Motor neuron (in vitro differentiated cells): Measurements from ENCODE around the gene FCHO2. TPM values are rescaled to one million over a fixed set of nuclear protein-coding genes. Genes with fewer than 3 reads are reported as not detected.
"Not testable (repeated sequence)": the region's sequence is repeated elsewhere in the genome, so short reads cannot be mapped to it uniquely, and the experiment has no call there.

Experiments
- ATAC-seq, 8 experiments: fragments of 200-7000 bp; cut with Tn5 transposase; replicated peaks in 6 of 8; 2 replicates each; pipeline ENCODE4 v1.8.0; 2021; ENCODE audit warnings: mild to moderate bottlenecking in 8 of 8, moderate library complexity in 8 of 8
- H3K27ac ChIP-seq, 2 donors: fragments of 250-450 bp; sonication (Bioruptor Pico); 2 replicates each; pipeline ENCODE4 v1.9.0; 2021; ENCODE audit warnings: antibody characterized with exemption in 2 of 2, mild to moderate bottlenecking in 2 of 2, moderate library complexity in 1 of 2
- H3K4me1 ChIP-seq, 2 donors: fragments of 250-450 bp; sonication (Bioruptor Pico); replicated peaks in 1 of 2; 2 replicates each; pipeline ENCODE4 v1.6.1; 2021; ENCODE audit warnings: antibody characterized with exemption in 2 of 2, mild to moderate bottlenecking in 2 of 2, moderate library complexity in 1 of 2
- H3K4me3 ChIP-seq, 5 donors: fragments of 250-450 bp; sonication (Bioruptor Pico); 2 replicates each; pipeline ENCODE4 v1.9.0; 2021; ENCODE audit warnings: antibody characterized with exemption in 5 of 5, mild to moderate bottlenecking in 5 of 5, moderate library complexity in 4 of 5
- WGBS, 10 experiments: fragments of 450-650 bp; shearing (Covaris generic); methylation state at CpG; one replicate each; pipeline ENCODE4 v1.0.0; 2022; 5-methylcytosine and 5-hydroxymethylcytosine counted together
- in situ Hi-C, 9 experiments: fragments of 400-800 bp; cut with MboI; loops; one replicate each; pipeline ENCODE4 v1.15.0; 2021; ENCODE audit warnings: low sequenced_read_pairs in 9 of 9, low pct_unique_long_range_greater_than_20kb in 2 of 9; ENCODE audit not compliant: unreplicated experiment in 9 of 9
- total RNA-seq, 8 experiments: library from RNA; unstranded; fragments of 300-600 nt; gene quantifications; 2 replicates each; pipeline versions ENCODE4 v1.2.3 to v1.2.4, GENCODE V29; 2022

The FCHO2 gene
- total RNA-seq, 8 experiments from 2014 or later, result 6.6 to 14.5 (median 9.6) TPM

- Histone ChIP-seq H3K27ac (no peak overlapping the region), H3K4me1 (no peaks in the 10 kb centered on the region), H3K4me3 (no peak overlapping the region)
- in situ Hi-C loops, result no loop called here
- WGBS, 10 experiments, result 37 to 94% (median 81%) methylated on average over 1 to 4 of the region's 4 CpGs; no CpG with 5 or more reads in 4 of the 10 experiments
- ATAC-seq, result peak in 2 of 8 experiments; percentile 37 to 57
These were observed 66.8 kb downstream of the FCHO2 start for GRCh38 chr5:73022471-73023169.

- ATAC-seq, in situ Hi-C loops, H3K4me3 ChIP-seq, H3K27ac ChIP-seq, H3K4me1 ChIP-seq: not testable (repeated sequence)
- 30 to 100% (median 93%) methylated on average over 2 to 8 of the region's 9 CpGs; no CpG with 5 or more reads in 1 of the 10 experiments for WGBS, 10 experiments
These were observed 69.2 kb downstream of the FCHO2 start for GRCh38 chr5:73024946-73025544.

GRCh38 chr5:73027361-73027760 is 71.5 kb downstream of the FCHO2 start:
- H3K4me3 ChIP-seq, result no peak overlapping the region
- in situ Hi-C loops, result no loop called here
- ATAC-seq, result no peak
- WGBS, 10 experiments, result 50 to 92% (median 82%) methylated on average over 1 to 2 of the region's 2 CpGs
- H3K27ac ChIP-seq, result no peak overlapping the region
- H3K4me1 ChIP-seq, result peaks cover 6 to 9% of the 10 kb centered on the region in 2 donors

- no peak for ATAC-seq
- no peak overlapping the region for H3K4me3 ChIP-seq
- in situ Hi-C loops, result no loop called here
- H3K4me1 ChIP-seq, result peaks cover 6 to 10% of the 10 kb centered on the region in 2 donors
- 67 to 96% (median 92%) methylated on average over 1 to 4 of the region's 4 CpGs for WGBS, 10 experiments
- no peak overlapping the region for H3K27ac ChIP-seq
These were observed 72.0 kb downstream of the FCHO2 start for GRCh38 chr5:73027816-73028215.

GRCh38 chr5:73028991-73029595 is 73.3 kb downstream of the FCHO2 start:
- no peak for ATAC-seq
- 80 to 100% (median 95%) methylated on average over 1 of the region's 1 CpG; no CpG with 5 or more reads in 2 of the 10 experiments for WGBS, 10 experiments

GRCh38 chr5:73030531-73030930 is 74.7 kb downstream of the FCHO2 start:
- peak in 2 of 8 experiments; percentile 12 to 38 for ATAC-seq
- in situ Hi-C loops, result no loop called here
- 50 to 100% (median 80%) methylated on average over 1 of the region's 1 CpG; no CpG with 5 or more reads in 5 of the 10 experiments for WGBS, 10 experiments
- Histone ChIP-seq H3K4me1 (peaks cover 6 to 17% of the 10 kb centered on the region in 2 donors), H3K27ac (no peak overlapping the region), H3K4me3 (no peak overlapping the region)

More at GRCh38 chr5:73028991-73029595, 73.3 kb downstream of the FCHO2 start:
- Histone ChIP-seq H3K4me1 (peaks cover 6 to 17% of the 10 kb centered on the region in 2 donors), H3K4me3 (no peak overlapping the region), H3K27ac (no peak overlapping the region)
- in situ Hi-C loops, result no loop called here

GRCh38 chr5:73030995-73031394 is 75.2 kb downstream of the FCHO2 start:
- no peak overlapping the region for H3K4me3 ChIP-seq
- in situ Hi-C loops, result no loop called here
- H3K4me1 ChIP-seq, result peaks cover 6 to 17% of the 10 kb centered on the region in 2 donors
- peak; percentile 50 to 100 (median 78) for ATAC-seq
- no peak overlapping the region for H3K27ac ChIP-seq

GRCh38 chr5:73031839-73032238 is 76.0 kb downstream of the FCHO2 start:
- WGBS, 10 experiments, result 0 to 100% (median 71%) methylated on average over 1 to 2 of the region's 2 CpGs; no CpG with 5 or more reads in 1 of the 10 experiments
- in situ Hi-C loops, result no loop called here
- Histone ChIP-seq H3K27ac (no peak overlapping the region), H3K4me1 (peaks cover 6 to 17% of the 10 kb centered on the region in 2 donors), H3K4me3 (no peak overlapping the region)
- peak in 3 of 8 experiments; percentile 11 to 53 (median 33) for ATAC-seq

GRCh38 chr5:73032635-73033034 is 76.8 kb downstream of the FCHO2 start:
- no peak overlapping the region for H3K27ac ChIP-seq
- 80 to 100% (median 91%) methylated on average over 1 to 2 of the region's 2 CpGs; no CpG with 5 or more reads in 1 of the 10 experiments for WGBS, 10 experiments
- in situ Hi-C loops, result no loop called here

GRCh38 chr5:73037545-73037944 is 81.7 kb downstream of the FCHO2 start:
- 90 to 100% (median 100%) methylated on average over 1 to 5 of the region's 5 CpGs; no CpG with 5 or more reads in 2 of the 10 experiments for WGBS, 10 experiments
- in situ Hi-C loops, result no loop called here
- Histone ChIP-seq H3K4me1 (peaks cover 0 to 8% of the 10 kb centered on the region in 2 donors), H3K27ac (no peak overlapping the region), H3K4me3 (no peak overlapping the region)
- ATAC-seq, result no peak

More at GRCh38 chr5:73032635-73033034, 76.8 kb downstream of the FCHO2 start:
- no peak overlapping the region for H3K4me3 ChIP-seq
- ATAC-seq, result no peak
- H3K4me1 ChIP-seq, result peaks cover 6 to 17% of the 10 kb centered on the region in 2 donors

GRCh38 chr5:73039082-73039481 is 83.2 kb downstream of the FCHO2 start:
- Histone ChIP-seq H3K4me1 (no peaks in the 10 kb centered on the region), H3K4me3 (no peak overlapping the region), H3K27ac (no peak overlapping the region)
- in situ Hi-C loops, result no loop called here
- ATAC-seq, result no peak

GRCh38 chr5:73042993-73043392 is 87.2 kb downstream of the FCHO2 start:
- H3K4me1 ChIP-seq, result no peaks in the 10 kb centered on the region
- no peak overlapping the region for H3K27ac ChIP-seq
- in situ Hi-C loops, result no loop called here
- ATAC-seq, result no peak
- no peak overlapping the region for H3K4me3 ChIP-seq

GRCh38 chr5:73044546-73044945 is 88.7 kb downstream of the FCHO2 start:
- in situ Hi-C loops, result no loop called here
- Histone ChIP-seq H3K4me1 (no peaks in the 10 kb centered on the region), H3K27ac (no peak overlapping the region), H3K4me3 (no peak overlapping the region)
- ATAC-seq, result no peak
